GM19438 (cell line): ENCODE measurements around the gene LINGO3.

Source experiments
- ATAC-seq: cut with Tn5 transposase; IDR thresholded peaks from one replicate; pipeline ENCODE4 v1.9.1; 2021; ENCODE audit warnings: low read depth; ENCODE audit not compliant: unreplicated experiment

LINGO3 gene

GRCh38 chr19:2339644-2340310 lies 31.8 kb upstream of the LINGO3 start:
- ATAC-seq: no peak

- ATAC-seq: no peak
These were observed 31.0 kb upstream of the LINGO3 start for GRCh38 chr19:2338751-2339643.

GRCh38 chr19:2338055-2338615 lies 30.2 kb upstream of the LINGO3 start:
- no peak for ATAC-seq

- no peak for ATAC-seq
These were observed 29.4 kb upstream of the LINGO3 start for GRCh38 chr19:2337329-2337707.

GRCh38 chr19:2336528-2337328 lies 28.8 kb upstream of the LINGO3 start:
- ATAC-seq: no peak

- no peak for ATAC-seq
These were observed 27.9 kb upstream of the LINGO3 start for GRCh38 chr19:2335848-2336247.

GRCh38 chr19:2334986-2335846 lies 27.3 kb upstream of the LINGO3 start:
- ATAC-seq: no peak

- ATAC-seq: no peak
These were observed 26.5 kb upstream of the LINGO3 start for GRCh38 chr19:2334426-2334825.

- ATAC-seq: no peak
These were observed 25.9 kb upstream of the LINGO3 start for GRCh38 chr19:2333807-2334211.

GRCh38 chr19:2333027-2333806 lies 25.3 kb upstream of the LINGO3 start:
- ATAC-seq: no peak

- ATAC-seq: peak; percentile 41
These were observed 24.5 kb upstream of the LINGO3 start for GRCh38 chr19:2332341-2333026.

- ATAC-seq: no peak
These were observed 23.8 kb upstream of the LINGO3 start for GRCh38 chr19:2331601-2332246.

- no peak for ATAC-seq
These were observed 22.8 kb upstream of the LINGO3 start for GRCh38 chr19:2330632-2331284.

- no peak for ATAC-seq
These were observed 22.3 kb upstream of the LINGO3 start for GRCh38 chr19:2330255-2330631.

- no peak for ATAC-seq
These were observed 21.6 kb upstream of the LINGO3 start for GRCh38 chr19:2329501-2329916.

GRCh38 chr19:2329149-2329478 lies 21.2 kb upstream of the LINGO3 start:
- ATAC-seq: no peak

GRCh38 chr19:2328401-2329148 lies 20.6 kb upstream of the LINGO3 start, which contains the start of the genes LSM7 and SPPL2B:
Gene LSM7, minus strand, starts transcription at chr19:2328586. Its CDS starts 20 bp downstream, at chr19:2328566.
Gene SPPL2B, plus strand, starts transcription at chr19:2328684. Its CDS starts 26 bp downstream, at chr19:2328710.
- ATAC-seq: peak; percentile 37
